ENCODE data around the gene APOL6.

The APOL6 gene

DNA sequence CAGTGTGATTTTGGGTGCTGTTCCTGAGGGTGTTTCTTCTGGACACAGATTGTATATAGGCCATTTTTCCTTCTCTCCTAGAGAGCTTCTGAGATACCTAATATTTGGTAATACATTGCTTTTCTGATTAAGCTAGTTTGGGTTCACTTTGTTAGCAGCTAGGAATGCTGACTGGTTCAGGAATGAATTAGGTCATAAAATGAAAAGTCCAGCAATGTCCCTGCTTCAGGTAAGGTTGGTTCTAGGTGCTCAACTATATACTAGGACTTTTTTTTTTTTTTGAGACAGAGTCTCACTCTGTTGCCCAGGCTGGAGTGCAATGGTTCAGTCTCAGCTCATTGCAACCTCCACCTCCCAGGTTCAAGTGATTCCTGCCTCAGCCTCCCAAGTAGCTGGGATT lies 36.5 kb downstream of the APOL6 start:
- DNase-seq (ENCODE audit: extremely low spot score): no peak
- ChIA-PET CTCF (interaction anchor here (0.6 to 1.4 kb wide), 6 partner anchors 37 to 424 kb away, joined by 4 to 10 read pairs (median 4); partner anchors contain the start of gene APOL6), POLR2A (interaction anchor here (0.9 kb wide), 1 partner anchor 231 kb away, joined by 3 read pairs; no protein-coding TSS in a partner anchor)
- no peak for TF ChIP-seq ARNT (IDR thresholded peaks at IDR 0.05)
- TF ChIP-seq FOXK2 (IDR thresholded peaks at IDR 0.05): no peak
- TF ChIP-seq, protein P1, sequence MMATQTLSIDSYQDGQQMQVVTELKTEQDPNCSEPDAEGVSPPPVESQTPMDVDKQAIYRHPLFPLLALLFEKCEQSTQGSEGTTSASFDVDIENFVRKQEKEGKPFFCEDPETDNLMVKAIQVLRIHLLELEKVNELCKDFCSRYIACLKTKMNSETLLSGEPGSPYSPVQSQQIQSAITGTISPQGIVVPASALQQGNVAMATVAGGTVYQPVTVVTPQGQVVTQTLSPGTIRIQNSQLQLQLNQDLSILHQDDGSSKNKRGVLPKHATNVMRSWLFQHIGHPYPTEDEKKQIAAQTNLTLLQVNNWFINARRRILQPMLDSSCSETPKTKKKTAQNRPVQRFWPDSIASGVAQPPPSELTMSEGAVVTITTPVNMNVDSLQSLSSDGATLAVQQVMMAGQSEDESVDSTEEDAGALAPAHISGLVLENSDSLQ (IDR thresholded peaks at IDR 0.05): no peak
- TF ChIP-seq SP1 (IDR thresholded peaks at IDR 0.05): no peak
- TF ChIP-seq ELF4 (IDR thresholded peaks at IDR 0.05): no peak
- no peak for TF ChIP-seq FOXA1 (IDR thresholded peaks at IDR 0.05)
- no peak for TF ChIP-seq L3MBTL2 (conservative IDR thresholded peaks at IDR 0.05)
- TF ChIP-seq SUZ12 (IDR thresholded peaks at IDR 0.05): no peak
- TF ChIP-seq HDGF (IDR thresholded peaks at IDR 0.05; ENCODE audit: borderline replicate concordance): no peak
- TF ChIP-seq ZNF384 (IDR thresholded peaks at IDR 0.05): no peak
- TF ChIP-seq LEF1 (IDR thresholded peaks at IDR 0.05; ENCODE audit: borderline replicate concordance): no peak
- TF ChIP-seq BHLHE40 (IDR thresholded peaks at IDR 0.05; ENCODE audit: borderline replicate concordance): no peak

DNA sequence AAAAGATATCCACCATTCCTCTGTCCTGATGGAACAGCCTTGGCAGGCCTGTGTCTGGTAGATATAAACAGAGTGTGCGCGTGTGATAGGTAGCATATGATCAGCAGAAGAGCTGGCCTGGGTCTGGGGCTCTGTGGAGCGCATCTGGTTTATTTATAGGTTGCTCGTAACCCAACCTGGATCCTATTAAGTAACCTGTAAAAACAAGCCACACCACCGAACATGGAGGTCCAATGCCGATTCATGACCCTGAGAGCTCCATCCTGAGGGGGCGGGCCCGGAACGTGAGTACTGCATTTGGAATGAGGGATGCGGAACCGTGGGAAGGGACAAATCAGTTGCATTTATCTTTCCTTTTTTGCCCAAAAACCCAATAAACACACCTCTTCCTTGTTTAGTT lies 37.5 kb downstream of the APOL6 start:
- ChIA-PET POLR2A (no interaction called here), CTCF (interaction anchor here (0.6 to 0.8 kb wide), 3 partner anchors 65 to 439 kb away, joined by 3 to 4 read pairs (median 4); no protein-coding TSS in a partner anchor)
- no peak for DNase-seq (ENCODE audit: extremely low spot score)
- TF ChIP-seq CTBP1 (IDR thresholded peaks at IDR 0.05; ENCODE audit: borderline replicate concordance) (no peak), NFRKB (IDR thresholded peaks at IDR 0.05) (no peak), SP1 (IDR thresholded peaks at IDR 0.05) (no peak), ZNF384 (IDR thresholded peaks at IDR 0.05) (no peak), TARDBP (IDR thresholded peaks at IDR 0.05) (no peak), BHLHE40 (IDR thresholded peaks at IDR 0.05; ENCODE audit: borderline replicate concordance) (no peak), ARNT (IDR thresholded peaks at IDR 0.05) (no peak), ELF4 (IDR thresholded peaks at IDR 0.05) (no peak), HDGF (IDR thresholded peaks at IDR 0.05; ENCODE audit: borderline replicate concordance) (no peak), FOXK2 (IDR thresholded peaks at IDR 0.05) (no peak), L3MBTL2 (conservative IDR thresholded peaks at IDR 0.05) (no peak), FOXA1 (IDR thresholded peaks at IDR 0.05) (no peak), SUZ12 (IDR thresholded peaks at IDR 0.05) (no peak), FOXM1 (IDR thresholded peaks at IDR 0.05; ENCODE audit: borderline replicate concordance) (no peak), LEF1 (IDR thresholded peaks at IDR 0.05; ENCODE audit: borderline replicate concordance) (no peak)

DNA sequence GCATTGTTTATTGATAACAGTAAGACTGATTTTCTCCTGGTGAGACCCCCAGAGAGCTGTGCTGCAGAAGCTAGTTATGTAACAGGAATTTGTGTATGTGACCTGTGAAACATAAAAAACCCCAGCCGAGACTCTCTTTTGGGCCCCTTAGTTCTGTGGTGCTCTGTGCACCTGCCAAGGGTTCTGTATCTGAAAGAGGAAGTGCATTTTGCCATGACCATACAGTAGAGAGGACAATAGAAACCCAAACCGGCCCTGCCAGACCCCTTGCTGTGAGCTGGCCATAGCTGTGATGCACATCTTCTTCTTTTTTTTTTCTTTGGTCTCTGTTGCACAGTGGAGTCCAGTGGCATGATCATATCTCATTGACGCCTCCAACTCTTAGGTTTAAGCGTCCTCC lies 38.1 kb downstream of the APOL6 start:
- POLR2A ChIA-PET: no interaction called here
- CTCF ChIA-PET: interaction anchor here (0.6 to 0.8 kb wide), 3 partner anchors 66 to 438 kb away, joined by 3 to 4 read pairs (median 4); no protein-coding TSS in a partner anchor
- no peak for TF ChIP-seq ZNF384 (IDR thresholded peaks at IDR 0.05)
- no peak for TF ChIP-seq HDGF (IDR thresholded peaks at IDR 0.05; ENCODE audit: borderline replicate concordance)
- TF ChIP-seq SUZ12 (IDR thresholded peaks at IDR 0.05): no peak
- TF ChIP-seq ARNT (IDR thresholded peaks at IDR 0.05): no peak
- TF ChIP-seq TARDBP (IDR thresholded peaks at IDR 0.05): no peak
- no peak for TF ChIP-seq CTBP1 (IDR thresholded peaks at IDR 0.05; ENCODE audit: borderline replicate concordance)
- no peak for TF ChIP-seq LEF1 (IDR thresholded peaks at IDR 0.05; ENCODE audit: borderline replicate concordance)
- TF ChIP-seq L3MBTL2 (conservative IDR thresholded peaks at IDR 0.05): no peak
- DNase-seq (ENCODE audit: extremely low spot score): no peak

DNA sequence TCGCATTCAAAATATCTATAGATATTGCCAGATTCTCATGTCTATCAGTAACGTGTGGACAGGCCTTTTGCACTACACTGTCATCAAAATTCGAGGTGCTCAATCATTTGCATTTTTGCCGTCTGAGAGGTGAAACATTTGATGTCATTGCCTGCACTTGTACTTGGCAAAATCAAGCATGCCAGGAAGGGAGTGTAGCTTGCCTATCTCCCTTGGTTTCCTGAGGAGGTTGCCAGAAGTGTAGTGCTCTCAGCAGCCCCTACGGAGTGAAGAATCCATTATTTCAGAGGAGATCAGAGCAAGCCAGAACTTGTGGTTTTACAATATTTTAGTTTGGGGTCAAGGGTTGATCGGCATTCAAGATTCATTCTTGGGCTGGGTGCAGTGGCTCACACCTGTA lies 39.2 kb downstream of the APOL6 start:
- CTCF ChIA-PET: no interaction called here
- POLR2A ChIA-PET: no interaction called here
- TF ChIP-seq CTBP1 (IDR thresholded peaks at IDR 0.05; ENCODE audit: borderline replicate concordance) (no peak), FOXM1 (IDR thresholded peaks at IDR 0.05; ENCODE audit: borderline replicate concordance) (no peak), BHLHE40 (IDR thresholded peaks at IDR 0.05; ENCODE audit: borderline replicate concordance) (no peak)
- DNase-seq (ENCODE audit: extremely low spot score): no peak

DNA sequence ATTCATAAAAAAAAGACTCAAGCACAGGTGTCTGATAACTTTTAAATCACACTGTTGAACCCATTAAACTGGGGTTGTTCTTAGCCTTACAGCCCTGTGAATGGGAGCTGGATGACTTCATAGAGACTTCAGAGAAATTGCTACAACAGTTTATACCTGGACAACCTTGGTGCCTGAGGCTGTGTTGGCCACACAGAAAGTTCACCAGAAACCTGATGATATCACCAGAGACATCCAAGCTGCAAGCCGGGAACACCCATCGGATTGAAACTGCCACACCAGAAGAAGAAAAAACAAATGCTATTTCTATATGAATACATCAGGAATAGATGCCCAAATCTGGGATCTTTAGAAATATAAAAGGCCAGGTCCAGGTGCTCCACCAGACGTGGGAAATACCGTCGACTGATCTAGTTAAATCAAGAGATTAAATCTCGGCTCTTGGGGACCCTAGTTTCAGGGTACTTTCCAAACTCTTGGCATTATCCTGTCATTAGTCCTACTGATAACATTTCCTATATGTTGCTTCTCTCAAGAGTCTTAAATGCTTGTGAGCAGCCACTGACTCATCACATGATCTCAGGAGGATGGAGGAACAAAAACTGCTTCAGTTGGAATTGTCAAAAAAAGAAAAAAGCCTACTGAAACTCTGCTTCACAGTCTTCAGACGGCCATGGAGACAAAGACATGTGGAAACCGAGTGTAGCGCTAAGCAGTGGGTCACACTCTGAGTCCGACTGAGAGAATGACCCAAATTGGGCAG lies 40.8 kb downstream of the APOL6 start:
- TF ChIP-seq ZNF384 (IDR thresholded peaks at IDR 0.05) (no peak), FOXM1 (IDR thresholded peaks at IDR 0.05; ENCODE audit: borderline replicate concordance) (no peak), LEF1 (IDR thresholded peaks at IDR 0.05; ENCODE audit: borderline replicate concordance) (no peak), SP1 (IDR thresholded peaks at IDR 0.05) (no peak), CTBP1 (IDR thresholded peaks at IDR 0.05; ENCODE audit: borderline replicate concordance) (no peak), BHLHE40 (IDR thresholded peaks at IDR 0.05; ENCODE audit: borderline replicate concordance) (no peak), SUZ12 (IDR thresholded peaks at IDR 0.05) (no peak), TARDBP (IDR thresholded peaks at IDR 0.05) (no peak), L3MBTL2 (conservative IDR thresholded peaks at IDR 0.05) (no peak), FOXK2 (IDR thresholded peaks at IDR 0.05) (no peak), NFRKB (IDR thresholded peaks at IDR 0.05) (no peak), FOXA1 (IDR thresholded peaks at IDR 0.05) (no peak), ARNT (IDR thresholded peaks at IDR 0.05) (no peak), ELF4 (IDR thresholded peaks at IDR 0.05) (no peak), HDGF (IDR thresholded peaks at IDR 0.05; ENCODE audit: borderline replicate concordance) (no peak)
- TF ChIP-seq, protein P1 (IDR thresholded peaks at IDR 0.05): no peak
- ChIA-PET POLR2A (no interaction called here), CTCF (no interaction called here)
- no peak for DNase-seq (ENCODE audit: extremely low spot score)

DNA sequence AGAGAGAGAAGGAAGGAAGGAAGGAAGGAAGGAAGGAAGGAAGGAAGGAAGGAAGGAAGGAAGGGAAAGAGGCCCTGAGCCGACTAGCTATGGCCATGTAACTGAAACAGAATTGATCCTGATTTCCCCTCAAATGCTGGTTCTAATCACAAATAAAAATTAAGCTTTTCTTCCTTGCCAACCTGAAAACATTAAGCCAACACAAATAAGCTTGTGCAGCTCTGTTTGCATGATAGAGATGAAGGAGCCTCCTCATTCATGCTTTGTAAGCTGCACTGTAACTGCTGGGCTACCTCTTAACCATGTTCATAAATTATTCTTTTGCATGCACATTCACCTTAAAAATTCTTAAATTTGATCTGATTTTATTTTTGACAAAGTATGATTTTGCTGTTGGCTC lies 41.8 kb downstream of the APOL6 start:
- ChIA-PET CTCF (no interaction called here), POLR2A (no interaction called here)
- TF ChIP-seq ZNF384 (IDR thresholded peaks at IDR 0.05) (no peak), L3MBTL2 (conservative IDR thresholded peaks at IDR 0.05) (no peak), FOXM1 (IDR thresholded peaks at IDR 0.05; ENCODE audit: borderline replicate concordance) (no peak), SUZ12 (IDR thresholded peaks at IDR 0.05) (no peak), BHLHE40 (IDR thresholded peaks at IDR 0.05; ENCODE audit: borderline replicate concordance) (no peak), FOXK2 (IDR thresholded peaks at IDR 0.05) (no peak), ARNT (IDR thresholded peaks at IDR 0.05) (no peak), FOXA1 (IDR thresholded peaks at IDR 0.05) (no peak), ELF4 (IDR thresholded peaks at IDR 0.05) (no peak), HDGF (IDR thresholded peaks at IDR 0.05; ENCODE audit: borderline replicate concordance) (no peak)
- TF ChIP-seq, protein P1 (IDR thresholded peaks at IDR 0.05): no peak
- no peak for DNase-seq (ENCODE audit: extremely low spot score)
